WTC11 (cell line): ENCODE data around the gene SEZ6. TPM values are rescaled to one million over a fixed set of nuclear protein-coding genes. Genes with fewer than 3 reads are reported as not detected.

Experiments
- ATAC-seq: fragments of 200-7000 bp; cut with Tn5 transposase; 2 replicates; pipeline ENCODE4 v1.10.0; 2021; ENCODE audit warnings: mild to moderate bottlenecking, moderate library complexity
- CTCF ChIA-PET: fragments of 300-600 bp; sonication (Branson Sonifier 250); formaldehyde crosslinking; loops from one replicate; lab custom pipeline; 2021; ENCODE audit warnings: antibody characterized with exemption; lab: Charles Lee
- POLR2A ChIA-PET: fragments of 350-600 bp; sonication (Branson Sonifier 250); formaldehyde crosslinking; loops from one replicate; lab custom pipeline; 2021; ENCODE audit warnings: antibody characterized with exemption; lab: Charles Lee
- DNase-seq: peaks from one replicate; pipeline ENCODE4 v3.0.0; 2021; ENCODE audit warnings: low spot score
- H3K27ac Mint-ChIP-seq: 2 replicates; pipeline ENCODE4 v1.8.0; 2021; ENCODE audit warnings: mixed read lengths
- H3K27me3 Mint-ChIP-seq: 2 replicates; pipeline ENCODE4 v1.8.0; 2021; ENCODE audit warnings: low read depth, mild to moderate bottlenecking, moderate library complexity, mixed read lengths
- H3K36me3 Mint-ChIP-seq: 2 replicates; pipeline ENCODE4 v1.8.0; 2021; ENCODE audit warnings: mixed read lengths
- H3K4me1 Mint-ChIP-seq: 2 replicates; pipeline ENCODE4 v1.8.0; 2022; ENCODE audit warnings: mixed read lengths
- H3K4me3 Mint-ChIP-seq: 2 replicates; pipeline ENCODE4 v1.8.0; 2021; ENCODE audit warnings: mild to moderate bottlenecking, moderate library complexity, mixed read lengths
- H3K9me3 Mint-ChIP-seq: 2 replicates; pipeline ENCODE4 v1.8.0; 2021; ENCODE audit warnings: mixed read lengths
- CBFB ChIP-seq: sonication (generic); formaldehyde crosslinking; IDR thresholded peaks from 2 replicates; pipeline ENCODE4 v1.8.1; 2022; ENCODE audit warnings: mild to moderate bottlenecking, low read depth, missing genetic modification reagents
- EMX1 ChIP-seq: fragments of 250-450 bp; sonication (Bioruptor Pico); IDR thresholded peaks from 2 replicates; pipeline ENCODE4 v1.8.0; 2021; ENCODE audit warnings: mild to moderate bottlenecking
- ESRRA ChIP-seq: sonication (generic); formaldehyde crosslinking; IDR thresholded peaks from 2 replicates; pipeline ENCODE4 v1.8.1; 2022; ENCODE audit warnings: mild to moderate bottlenecking, missing genetic modification reagents, borderline replicate concordance
- ETV6 ChIP-seq: sonication (generic); formaldehyde crosslinking; IDR thresholded peaks from 2 replicates; pipeline ENCODE4 v1.8.1; 2022; ENCODE audit warnings: mild to moderate bottlenecking, missing genetic modification reagents
- FOXK1 ChIP-seq: sonication (generic); formaldehyde crosslinking; IDR thresholded peaks from 2 replicates; pipeline ENCODE4 v1.8.0; 2022; ENCODE audit warnings: mild to moderate bottlenecking, moderate library complexity, missing genetic modification reagents
- IRF2 ChIP-seq: sonication (generic); formaldehyde crosslinking; IDR thresholded peaks from 2 replicates; pipeline ENCODE4 v1.8.0; 2022; ENCODE audit warnings: low read depth, missing genetic modification reagents, borderline replicate concordance
- JUN ChIP-seq: sonication (generic); formaldehyde crosslinking; IDR thresholded peaks from 2 replicates; pipeline ENCODE4 v1.8.0; 2023; ENCODE audit warnings: mild to moderate bottlenecking, missing genetic modification reagents
- RORB ChIP-seq: fragments of 250-450 bp; sonication (Bioruptor Pico); IDR thresholded peaks from 2 replicates; pipeline ENCODE4 v1.9.0; 2021; ENCODE audit warnings: mild to moderate bottlenecking
- TEAD1 ChIP-seq: sonication (generic); formaldehyde crosslinking; IDR thresholded peaks from 2 replicates; pipeline ENCODE4 v1.8.0; 2022; ENCODE audit warnings: mild to moderate bottlenecking, missing genetic modification reagents
- ZNF263 ChIP-seq: sonication (generic); formaldehyde crosslinking; IDR thresholded peaks from 2 replicates; pipeline ENCODE4 v1.8.1; 2022; ENCODE audit warnings: low read depth, mild to moderate bottlenecking, moderate library complexity, missing genetic modification reagents
- ZNF317 ChIP-seq: sonication (generic); formaldehyde crosslinking; IDR thresholded peaks from 2 replicates; pipeline ENCODE4 v1.8.1; 2023; ENCODE audit warnings: low read depth, mild to moderate bottlenecking, moderate library complexity, missing genetic modification reagents, borderline replicate concordance
- ZNF416 ChIP-seq: fragments of 250-450 bp; sonication (Bioruptor Pico); IDR thresholded peaks from 2 replicates; pipeline ENCODE4 v1.9.0; 2021; ENCODE audit warnings: mild to moderate bottlenecking, inconsistent platforms
- total RNA-seq: library from RNA; stranded (reverse); gene quantifications from 3 replicates; pipeline ENCODE4 v1.2.3, GENCODE V29; 2021
- TF ChIP-seq, protein P1 (sequence below): sonication (generic); formaldehyde crosslinking; IDR thresholded peaks from 2 replicates; pipeline ENCODE4 v1.8.0; 2023; ENCODE audit warnings: missing genetic modification reagents
- TF ChIP-seq, protein P2 (sequence below): sonication (generic); formaldehyde crosslinking; IDR thresholded peaks from 2 replicates; pipeline ENCODE4 v1.8.1; 2022; ENCODE audit warnings: mild to moderate bottlenecking, moderate library complexity, missing genetic modification reagents
- TF ChIP-seq, protein P3 (sequence below): fragments of 250-450 bp; sonication (Bioruptor Pico); conservative IDR thresholded peaks from 2 replicates; pipeline ENCODE4 v1.9.0; 2021; ENCODE audit warnings: mild to moderate bottlenecking
- TF ChIP-seq, protein P4 (sequence below): sonication (generic); formaldehyde crosslinking; IDR thresholded peaks from 2 replicates; pipeline ENCODE4 v1.8.0; 2022; ENCODE audit warnings: mild to moderate bottlenecking, missing genetic modification reagents
- TF ChIP-seq, protein P5 (sequence below): sonication (generic); formaldehyde crosslinking; IDR thresholded peaks from 2 replicates; pipeline ENCODE4 v1.8.1; 2023; ENCODE audit warnings: mild to moderate bottlenecking, moderate library complexity, missing genetic modification reagents

The SEZ6 gene
- total RNA-seq, 1 experiment from 2014 or later: 3.0 TPM

DNA sequence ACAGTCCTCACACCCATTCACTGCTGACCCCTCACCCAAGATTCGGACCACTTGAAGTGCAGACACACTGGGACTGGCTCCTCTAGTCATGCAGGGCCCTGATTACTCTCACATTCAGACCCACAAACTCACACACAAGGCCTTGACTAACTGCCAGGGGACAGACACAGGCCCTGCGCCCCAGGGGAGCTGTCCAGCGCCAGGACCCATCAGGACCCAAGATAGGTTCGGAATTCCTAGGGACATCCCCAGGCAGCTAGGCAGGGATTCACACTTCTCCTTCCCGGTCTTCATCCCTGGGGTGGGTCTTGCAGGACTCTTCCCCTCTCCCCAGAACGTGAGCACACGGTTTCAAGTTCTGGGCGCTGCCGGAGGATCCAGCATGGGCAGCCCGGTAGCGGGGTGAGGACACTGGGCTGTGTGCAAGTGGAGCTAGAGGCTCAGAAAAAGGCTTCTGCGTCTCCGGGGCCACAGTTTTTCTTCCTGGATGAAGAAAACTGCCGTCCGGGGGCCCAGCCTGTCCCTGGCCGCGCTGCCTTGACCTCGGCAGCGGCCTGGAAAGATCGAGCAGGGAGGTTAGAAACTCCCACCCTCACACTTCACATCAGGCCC, 1.6 kb downstream of the SEZ6 start (continued):
- TF ChIP-seq, protein P1, sequence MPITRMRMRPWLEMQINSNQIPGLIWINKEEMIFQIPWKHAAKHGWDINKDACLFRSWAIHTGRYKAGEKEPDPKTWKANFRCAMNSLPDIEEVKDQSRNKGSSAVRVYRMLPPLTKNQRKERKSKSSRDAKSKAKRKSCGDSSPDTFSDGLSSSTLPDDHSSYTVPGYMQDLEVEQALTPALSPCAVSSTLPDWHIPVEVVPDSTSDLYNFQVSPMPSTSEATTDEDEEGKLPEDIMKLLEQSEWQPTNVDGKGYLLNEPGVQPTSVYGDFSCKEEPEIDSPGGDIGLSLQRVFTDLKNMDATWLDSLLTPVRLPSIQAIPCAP (CRISPR knock-in tag): peak; percentile 39; the same call in 1 of the 2 replicates
- no peak for TF ChIP-seq ZNF263 (CRISPR knock-in tag)

DNA sequence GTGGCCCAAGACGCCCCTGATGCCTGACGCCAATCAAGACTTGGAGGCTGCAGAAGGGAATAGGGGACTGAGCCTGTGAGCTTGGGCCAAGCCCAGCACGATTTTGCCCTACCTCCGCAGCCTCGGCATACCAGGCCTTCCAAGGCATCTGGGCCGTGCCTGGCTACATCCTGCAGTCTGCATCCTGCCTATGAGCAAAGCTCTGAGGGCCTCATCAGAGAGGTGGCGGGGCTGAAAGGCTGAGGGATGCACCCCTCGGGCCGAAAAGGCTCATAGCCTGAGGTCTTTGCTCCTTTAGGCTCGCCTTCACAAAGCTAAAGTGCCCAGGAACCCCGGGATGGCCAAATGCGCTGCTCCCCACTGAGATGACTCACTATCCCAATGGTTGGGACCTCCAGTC, 2.5 kb downstream of the SEZ6 start:
- CTCF ChIA-PET: interaction anchor here (0.8 to 17.6 kb wide), 6 partner anchors 16 to 111 kb away, joined by 3 to 228 read pairs (median 10); no protein-coding TSS in a partner anchor
- ATAC-seq (no peak), DNase-seq (no peak)
- POLR2A ChIA-PET: interaction anchor here (0.9 kb wide), 1 partner anchor 17 kb away, joined by 3 read pairs; no protein-coding TSS in a partner anchor
- TF ChIP-seq, protein P2, sequence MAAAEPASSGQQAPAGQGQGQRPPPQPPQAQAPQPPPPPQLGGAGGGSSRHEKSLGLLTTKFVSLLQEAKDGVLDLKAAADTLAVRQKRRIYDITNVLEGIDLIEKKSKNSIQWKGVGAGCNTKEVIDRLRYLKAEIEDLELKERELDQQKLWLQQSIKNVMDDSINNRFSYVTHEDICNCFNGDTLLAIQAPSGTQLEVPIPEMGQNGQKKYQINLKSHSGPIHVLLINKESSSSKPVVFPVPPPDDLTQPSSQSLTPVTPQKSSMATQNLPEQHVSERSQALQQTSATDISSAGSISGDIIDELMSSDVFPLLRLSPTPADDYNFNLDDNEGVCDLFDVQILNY (CRISPR knock-in tag): no peak
- TF ChIP-seq RORB (no peak), EMX1 (CRISPR knock-in tag) (no peak), ETV6 (CRISPR knock-in tag) (no peak), JUN (no peak), TEAD1 (CRISPR knock-in tag) (no peak), ESRRA (no peak), IRF2 (CRISPR knock-in tag) (no peak), ZNF416 (CRISPR knock-in tag) (no peak), CBFB (CRISPR knock-in tag) (no peak), FOXK1 (CRISPR knock-in tag) (no peak), ZNF317 (no peak)
- TF ChIP-seq, protein P3, sequence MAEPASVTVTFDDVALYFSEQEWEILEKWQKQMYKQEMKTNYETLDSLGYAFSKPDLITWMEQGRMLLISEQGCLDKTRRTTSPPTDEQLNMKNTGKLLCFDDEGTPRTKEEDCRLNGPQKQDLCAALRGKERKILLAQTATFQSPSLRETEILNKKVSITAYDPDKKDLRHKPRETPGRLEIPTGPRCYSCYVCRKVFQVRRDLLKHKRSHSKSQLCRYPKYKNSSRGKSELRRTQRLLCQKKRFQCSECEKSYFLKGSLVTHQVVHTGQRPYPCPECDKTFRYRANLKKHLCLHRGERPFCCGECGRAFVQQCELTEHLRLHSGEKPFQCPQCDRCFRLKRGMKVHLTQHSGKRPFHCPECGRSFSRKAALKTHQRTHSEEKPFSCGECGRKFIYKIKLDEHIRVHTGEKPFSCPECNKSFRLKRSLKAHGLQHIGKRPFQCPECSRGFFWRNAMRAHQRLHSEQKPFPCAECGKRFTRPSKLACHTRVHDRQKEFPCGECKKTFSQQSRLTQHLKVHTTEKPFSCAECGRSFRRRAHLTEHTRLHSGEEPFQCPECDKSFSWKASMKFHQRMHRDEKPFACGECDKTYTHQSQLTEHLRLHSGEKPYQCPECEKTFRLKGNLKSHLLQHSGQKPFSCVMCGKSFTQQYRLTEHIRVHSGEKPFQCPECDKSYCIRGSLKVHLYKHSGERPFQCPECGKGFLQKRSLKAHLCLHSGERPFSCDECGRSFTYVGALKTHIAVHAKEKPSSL: no peak
- TF ChIP-seq, protein P4, sequence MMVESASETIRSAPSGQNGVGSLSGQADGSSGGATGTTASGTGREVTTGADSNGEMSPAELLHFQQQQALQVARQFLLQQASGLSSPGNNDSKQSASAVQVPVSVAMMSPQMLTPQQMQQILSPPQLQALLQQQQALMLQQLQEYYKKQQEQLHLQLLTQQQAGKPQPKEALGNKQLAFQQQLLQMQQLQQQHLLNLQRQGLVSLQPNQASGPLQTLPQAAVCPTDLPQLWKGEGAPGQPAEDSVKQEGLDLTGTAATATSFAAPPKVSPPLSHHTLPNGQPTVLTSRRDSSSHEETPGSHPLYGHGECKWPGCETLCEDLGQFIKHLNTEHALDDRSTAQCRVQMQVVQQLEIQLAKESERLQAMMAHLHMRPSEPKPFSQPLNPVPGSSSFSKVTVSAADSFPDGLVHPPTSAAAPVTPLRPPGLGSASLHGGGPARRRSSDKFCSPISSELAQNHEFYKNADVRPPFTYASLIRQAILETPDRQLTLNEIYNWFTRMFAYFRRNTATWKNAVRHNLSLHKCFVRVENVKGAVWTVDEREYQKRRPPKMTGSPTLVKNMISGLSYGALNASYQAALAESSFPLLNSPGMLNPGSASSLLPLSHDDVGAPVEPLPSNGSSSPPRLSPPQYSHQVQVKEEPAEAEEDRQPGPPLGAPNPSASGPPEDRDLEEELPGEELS: no peak
- TF ChIP-seq, protein P5, sequence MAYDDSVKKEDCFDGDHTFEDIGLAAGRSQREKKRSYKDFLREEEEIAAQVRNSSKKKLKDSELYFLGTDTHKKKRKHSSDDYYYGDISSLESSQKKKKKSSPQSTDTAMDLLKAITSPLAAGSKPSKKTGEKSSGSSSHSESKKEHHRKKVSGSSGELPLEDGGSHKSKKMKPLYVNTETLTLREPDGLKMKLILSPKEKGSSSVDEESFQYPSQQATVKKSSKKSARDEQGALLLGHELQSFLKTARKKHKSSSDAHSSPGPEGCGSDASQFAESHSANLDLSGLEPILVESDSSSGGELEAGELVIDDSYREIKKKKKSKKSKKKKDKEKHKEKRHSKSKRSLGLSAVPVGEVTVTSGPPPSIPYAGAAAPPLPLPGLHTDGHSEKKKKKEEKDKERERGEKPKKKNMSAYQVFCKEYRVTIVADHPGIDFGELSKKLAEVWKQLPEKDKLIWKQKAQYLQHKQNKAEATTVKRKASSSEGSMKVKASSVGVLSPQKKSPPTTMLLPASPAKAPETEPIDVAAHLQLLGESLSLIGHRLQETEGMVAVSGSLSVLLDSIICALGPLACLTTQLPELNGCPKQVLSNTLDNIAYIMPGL (CRISPR knock-in tag): no peak
- H3K4me1 Mint-ChIP-seq: peaks cover 54% of the 10 kb centered on the region
- H3K27ac Mint-ChIP-seq: no peak overlapping the region
- no peaks in the 10 kb centered on the region for H3K9me3 Mint-ChIP-seq
- peaks cover 51% of the 10 kb centered on the region for H3K27me3 Mint-ChIP-seq
- no peaks in the 10 kb centered on the region for H3K36me3 Mint-ChIP-seq
- H3K4me3 Mint-ChIP-seq: no peak overlapping the region
